HepG2 (cell line): ENCODE results near the gene TBC1D10B. TPM values are rescaled to one million over a fixed set of nuclear protein-coding genes. Genes with fewer than 3 reads are reported as not detected.
A peak's percentile ranks its signal among the peaks of the same experiment; 100 is the strongest.

Source experiments
- ATF7-NPFF ChIP-seq: sonication (generic); formaldehyde crosslinking; IDR thresholded peaks from 2 replicates; pipeline ENCODE4 v1.8.1; 2023; ENCODE audit warnings: mild to moderate bottlenecking, low read depth, missing genetic modification reagents, moderate library complexity
- EZH2 ChIP-seq: conservative IDR thresholded peaks from 2 replicates; pipeline ENCODE4 v1.6.1; 2012; ENCODE audit warnings: mild to moderate bottlenecking, low read depth, low read length, moderate library complexity
- FOXO1 ChIP-seq: sonication (generic); formaldehyde crosslinking; IDR thresholded peaks from 2 replicates; pipeline ENCODE4 v1.4.0; 2020; ENCODE audit warnings: missing genetic modification reagents
- HOXA7 ChIP-seq: sonication (generic); formaldehyde crosslinking; IDR thresholded peaks from 2 replicates; pipeline ENCODE4 v1.8.1; 2022; ENCODE audit warnings: mild to moderate bottlenecking, missing genetic modification reagents, moderate library complexity
- KLF12 ChIP-seq: sonication (generic); formaldehyde crosslinking; IDR thresholded peaks from 2 replicates; pipeline ENCODE4 v1.4.0; 2020; ENCODE audit warnings: missing genetic modification reagents, borderline replicate concordance
- MTA3 ChIP-seq: sonication (generic); formaldehyde crosslinking; IDR thresholded peaks from 2 replicates; pipeline ENCODE4 v1.4.0; 2020; ENCODE audit warnings: missing genetic modification reagents
- NONO ChIP-seq, 2 experiments: fragments of 450-650 bp in 1 of 2; sonication (generic) in 1 of 2; formaldehyde crosslinking in 1 of 2; IDR thresholded peaks in 1 of 2; conservative IDR thresholded peaks in 1 of 2; 2 replicates each; pipeline versions ENCODE4 v1.6.1 to v1.8.0; 2017 to 2022; ENCODE audit warnings: mild to moderate bottlenecking in 1 of 2, missing genetic modification reagents in 1 of 2, moderate library complexity in 1 of 2
- RFX5 ChIP-seq: IDR thresholded peaks from 2 replicates; pipeline ENCODE4 v1.6.1; 2011; ENCODE audit warnings: low read depth, low read length, improper control_type of control experiment
- SATB2 ChIP-seq: sonication (generic); formaldehyde crosslinking; IDR thresholded peaks from 2 replicates; pipeline ENCODE4 v1.5.0; 2020; ENCODE audit warnings: missing genetic modification reagents
- SRSF4 ChIP-seq: fragments of 200-400 bp; formaldehyde crosslinking; IDR thresholded peaks from one replicate; pipeline ENCODE4 v1.6.1; 2018; ENCODE audit warnings: mild to moderate bottlenecking, low read depth, low read length, moderate library complexity; ENCODE audit not compliant: poor library complexity, severe bottlenecking
- ZBTB3 ChIP-seq: sonication (generic); formaldehyde crosslinking; IDR thresholded peaks from 2 replicates; pipeline ENCODE4 v1.4.0; 2020; ENCODE audit warnings: low read depth, mild to moderate bottlenecking, moderate library complexity, missing genetic modification reagents, borderline replicate concordance
- ZFP90 ChIP-seq: sonication (generic); formaldehyde crosslinking; IDR thresholded peaks from 2 replicates; pipeline ENCODE4 v1.8.0; 2022; ENCODE audit warnings: missing genetic modification reagents, mild to moderate bottlenecking, inconsistent platforms, borderline replicate concordance
- ZNF12 ChIP-seq: sonication (generic); formaldehyde crosslinking; IDR thresholded peaks from 2 replicates; pipeline ENCODE4 v1.5.0; 2020; ENCODE audit warnings: missing genetic modification reagents
- ZNF138 ChIP-seq: sonication (generic); formaldehyde crosslinking; IDR thresholded peaks from 2 replicates; pipeline ENCODE4 v1.5.0; 2020; ENCODE audit warnings: mild to moderate bottlenecking, low read depth, missing genetic modification reagents
- ZNF256 ChIP-seq: sonication (generic); formaldehyde crosslinking; conservative IDR thresholded peaks from 2 replicates; pipeline ENCODE4 v1.4.0; 2020; ENCODE audit warnings: missing genetic modification reagents
- ZNF296 ChIP-seq: sonication (generic); formaldehyde crosslinking; conservative IDR thresholded peaks from 2 replicates; pipeline ENCODE4 v1.5.0; 2020; ENCODE audit warnings: mild to moderate bottlenecking, missing genetic modification reagents
- ZNF3 ChIP-seq: IDR thresholded peaks from 2 replicates; pipeline ENCODE4 v1.7.0; 2017; ENCODE audit warnings: inconsistent platforms
- ZNF589 ChIP-seq: sonication (generic); formaldehyde crosslinking; conservative IDR thresholded peaks from 2 replicates; pipeline ENCODE4 v1.8.0; 2022; ENCODE audit warnings: mild to moderate bottlenecking, moderate library complexity, missing genetic modification reagents
- ZNF766 ChIP-seq: sonication (generic); formaldehyde crosslinking; IDR thresholded peaks from 2 replicates; pipeline ENCODE4 v1.5.0; 2020; ENCODE audit warnings: missing genetic modification reagents, borderline replicate concordance
- ZNF777 ChIP-seq: sonication (generic); formaldehyde crosslinking; IDR thresholded peaks from 2 replicates; pipeline ENCODE4 v1.4.0; 2020; ENCODE audit warnings: missing genetic modification reagents
- ZNF850 ChIP-seq: sonication (generic); formaldehyde crosslinking; conservative IDR thresholded peaks from 2 replicates; pipeline ENCODE4 v1.9.0; 2021; ENCODE audit warnings: mild to moderate bottlenecking, missing genetic modification reagents
- polyA plus RNA-seq, 8 experiments: library from polyadenylated mRNA; depleted of rRNA in 3 of 8; stranded (reverse) in 7 of 8; unstranded in 1 of 8; fragments of >200 nt; fragmentation: Illumina TruSeq in 4 of 8; extraction: Trizol in 4 of 8; gene quantifications; 2 replicates each; pipeline versions ENCODE4 v1.2.1 to v1.2.3, GENCODE V29; 2011 to 2016; ENCODE audit warnings: low read depth in 4 of 8, missing spikeins in 1 of 8, mixed read lengths in 1 of 8; ENCODE audit not compliant: insufficient read depth in 1 of 8
- total RNA-seq, 5 experiments: library from RNA; depleted of rRNA; stranded (reverse); fragments of >200 nt; fragmentation: Illumina TruSeq; extraction: Trizol; gene quantifications; 2 replicates each; pipeline ENCODE4 v1.2.3, GENCODE V29; 2016; ENCODE audit warnings: low read depth in 1 of 5
- TF ChIP-seq, protein P1 (sequence below): sonication (generic); formaldehyde crosslinking; IDR thresholded peaks from 2 replicates; pipeline ENCODE4 v1.4.0; 2020; ENCODE audit warnings: mild to moderate bottlenecking, missing genetic modification reagents
- TF ChIP-seq, protein P2 (sequence below): sonication (generic); formaldehyde crosslinking; IDR thresholded peaks from 2 replicates; pipeline ENCODE4 v1.5.1; 2020; ENCODE audit warnings: mild to moderate bottlenecking, missing genetic modification reagents, moderate library complexity
- TF ChIP-seq, protein P3 (sequence below): sonication (generic); formaldehyde crosslinking; IDR thresholded peaks from 2 replicates; pipeline ENCODE4 v1.4.0; 2020; ENCODE audit warnings: mild to moderate bottlenecking, low read depth, missing genetic modification reagents

TBC1D10B gene
- total and polyA plus RNA-seq, 2 of the 13 experiments (the other 11 are each of a cell fraction or from before 2014, with no cell fraction given): 15.7 to 24.8 TPM

DNA sequence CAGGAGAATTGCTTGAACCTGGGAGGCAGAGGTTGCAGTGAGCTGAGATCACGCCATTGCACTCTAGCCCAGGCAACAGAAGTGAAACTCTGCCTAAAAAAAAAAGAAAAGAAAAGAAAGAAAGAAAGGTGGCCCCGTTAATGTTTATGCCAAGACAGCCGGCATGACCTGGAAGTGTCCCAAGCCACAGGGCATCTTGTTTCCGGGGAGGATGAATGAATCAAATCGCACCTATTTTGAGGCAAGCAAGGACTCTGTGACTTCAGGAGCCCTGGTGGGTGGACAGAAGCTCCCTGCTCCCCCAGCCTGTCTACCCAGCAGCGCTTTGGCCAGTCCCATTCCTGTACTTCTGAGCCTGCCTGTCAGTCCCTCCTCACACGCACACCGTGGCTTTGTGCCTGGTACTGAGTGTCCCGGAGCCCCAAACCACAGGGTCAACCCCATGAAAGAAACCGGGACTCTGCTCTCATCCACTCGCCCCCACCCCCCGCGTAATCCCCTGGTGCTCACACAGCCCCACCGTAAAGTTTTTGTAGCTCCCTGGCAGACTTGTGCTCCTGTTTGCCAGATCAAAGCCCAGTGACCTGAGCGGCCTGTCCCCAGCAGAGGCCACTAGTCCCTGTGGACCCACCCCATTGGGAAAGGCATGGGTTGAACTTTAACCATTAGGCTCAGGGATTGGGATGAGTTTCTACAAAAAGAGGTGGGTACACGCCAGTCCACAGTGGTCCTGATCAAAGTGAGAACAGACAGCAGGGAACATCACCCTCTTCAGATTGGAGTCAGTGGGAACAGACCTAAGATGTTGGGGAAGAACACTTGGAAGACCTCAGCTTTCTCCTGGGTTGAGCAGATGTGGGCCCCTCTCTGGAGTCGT is 34.5 kb downstream of the TBC1D10B start (continued):
- TF ChIP-seq ATF7-NPFF (CRISPR knock-in tag) (peak; percentile 75), FOXO1 (peak; percentile 43), ZFP90 (CRISPR knock-in tag) (no peak; the same call in 1 of the 2 replicates), ZNF777 (CRISPR knock-in tag) (no peak), SATB2 (CRISPR knock-in tag) (no peak), ZNF138 (CRISPR knock-in tag) (no peak), SRSF4 (no peak), ZNF12 (no peak; the same call in 1 of the 2 replicates), KLF12 (CRISPR knock-in tag) (peak; percentile 90), ZNF766 (CRISPR knock-in tag) (peak; percentile 55; the same call in 1 of the 2 replicates), ZNF296 (CRISPR knock-in tag) (no peak), MTA3 (no peak), ZNF589 (CRISPR knock-in tag) (peak; percentile 66), ZNF850 (CRISPR knock-in tag) (no peak), RFX5 (no peak), NONO (IDR thresholded peaks at IDR 0.05) (no peak), NONO (CRISPR knock-in tag; conservative IDR thresholded peaks at IDR 0.05) (peak; percentile 91), HOXA7 (no peak), EZH2 (no peak), ZNF256 (CRISPR knock-in tag) (peak; percentile 65; the same call in 1 of the 2 replicates), ZBTB3 (CRISPR knock-in tag) (no peak), ZNF3 (CRISPR knock-in tag) (no peak)
- TF ChIP-seq, protein P1, sequence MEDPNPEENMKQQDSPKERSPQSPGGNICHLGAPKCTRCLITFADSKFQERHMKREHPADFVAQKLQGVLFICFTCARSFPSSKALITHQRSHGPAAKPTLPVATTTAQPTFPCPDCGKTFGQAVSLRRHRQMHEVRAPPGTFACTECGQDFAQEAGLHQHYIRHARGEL (CRISPR knock-in tag): no peak
- TF ChIP-seq, protein P2, sequence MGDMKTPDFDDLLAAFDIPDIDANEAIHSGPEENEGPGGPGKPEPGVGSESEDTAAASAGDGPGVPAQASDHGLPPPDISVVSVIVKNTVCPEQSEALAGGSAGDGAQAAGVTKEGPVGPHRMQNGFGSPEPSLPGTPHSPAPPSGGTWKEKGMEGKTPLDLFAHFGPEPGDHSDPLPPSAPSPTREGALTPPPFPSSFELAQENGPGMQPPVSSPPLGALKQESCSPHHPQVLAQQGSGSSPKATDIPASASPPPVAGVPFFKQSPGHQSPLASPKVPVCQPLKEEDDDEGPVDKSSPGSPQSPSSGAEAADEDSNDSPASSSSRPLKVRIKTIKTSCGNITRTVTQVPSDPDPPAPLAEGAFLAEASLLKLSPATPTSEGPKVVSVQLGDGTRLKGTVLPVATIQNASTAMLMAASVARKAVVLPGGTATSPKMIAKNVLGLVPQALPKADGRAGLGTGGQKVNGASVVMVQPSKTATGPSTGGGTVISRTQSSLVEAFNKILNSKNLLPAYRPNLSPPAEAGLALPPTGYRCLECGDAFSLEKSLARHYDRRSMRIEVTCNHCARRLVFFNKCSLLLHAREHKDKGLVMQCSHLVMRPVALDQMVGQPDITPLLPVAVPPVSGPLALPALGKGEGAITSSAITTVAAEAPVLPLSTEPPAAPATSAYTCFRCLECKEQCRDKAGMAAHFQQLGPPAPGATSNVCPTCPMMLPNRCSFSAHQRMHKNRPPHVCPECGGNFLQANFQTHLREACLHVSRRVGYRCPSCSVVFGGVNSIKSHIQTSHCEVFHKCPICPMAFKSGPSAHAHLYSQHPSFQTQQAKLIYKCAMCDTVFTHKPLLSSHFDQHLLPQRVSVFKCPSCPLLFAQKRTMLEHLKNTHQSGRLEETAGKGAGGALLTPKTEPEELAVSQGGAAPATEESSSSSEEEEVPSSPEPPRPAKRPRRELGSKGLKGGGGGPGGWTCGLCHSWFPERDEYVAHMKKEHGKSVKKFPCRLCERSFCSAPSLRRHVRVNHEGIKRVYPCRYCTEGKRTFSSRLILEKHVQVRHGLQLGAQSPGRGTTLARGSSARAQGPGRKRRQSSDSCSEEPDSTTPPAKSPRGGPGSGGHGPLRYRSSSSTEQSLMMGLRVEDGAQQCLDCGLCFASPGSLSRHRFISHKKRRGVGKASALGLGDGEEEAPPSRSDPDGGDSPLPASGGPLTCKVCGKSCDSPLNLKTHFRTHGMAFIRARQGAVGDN (CRISPR knock-in tag): peak; percentile 46
- TF ChIP-seq, protein P3, sequence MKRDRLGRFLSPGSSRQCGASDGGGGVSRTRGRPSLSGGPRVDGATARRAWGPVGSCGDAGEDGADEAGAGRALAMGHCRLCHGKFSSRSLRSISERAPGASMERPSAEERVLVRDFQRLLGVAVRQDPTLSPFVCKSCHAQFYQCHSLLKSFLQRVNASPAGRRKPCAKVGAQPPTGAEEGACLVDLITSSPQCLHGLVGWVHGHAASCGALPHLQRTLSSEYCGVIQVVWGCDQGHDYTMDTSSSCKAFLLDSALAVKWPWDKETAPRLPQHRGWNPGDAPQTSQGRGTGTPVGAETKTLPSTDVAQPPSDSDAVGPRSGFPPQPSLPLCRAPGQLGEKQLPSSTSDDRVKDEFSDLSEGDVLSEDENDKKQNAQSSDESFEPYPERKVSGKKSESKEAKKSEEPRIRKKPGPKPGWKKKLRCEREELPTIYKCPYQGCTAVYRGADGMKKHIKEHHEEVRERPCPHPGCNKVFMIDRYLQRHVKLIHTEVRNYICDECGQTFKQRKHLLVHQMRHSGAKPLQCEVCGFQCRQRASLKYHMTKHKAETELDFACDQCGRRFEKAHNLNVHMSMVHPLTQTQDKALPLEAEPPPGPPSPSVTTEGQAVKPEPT (CRISPR knock-in tag): 0 out of 2 replicates have a peak, but pooled peaks have one; percentile 20
